Karpas-422 (cell line): ENCODE measurements around the gene ARPC1B. TPM values are rescaled to one million over a fixed set of nuclear protein-coding genes. Genes with fewer than 3 reads are reported as not detected.
"Not testable (repeated sequence)": the region's sequence is repeated elsewhere in the genome, so short reads cannot be mapped to it uniquely, and the experiment has no call there.

Experiments
- DNase-seq: peaks from one replicate; pipeline ENCODE4 v3.0.0-alpha.2; 2015
- H2AFZ ChIP-seq: fragments of 200-600 bp; sonication (generic); 2 replicates; pipeline ENCODE4 v1.6.1; 2014; ENCODE audit warnings: antibody characterized with exemption, low read length, mixed read lengths
- H3K27ac ChIP-seq: fragments of 200-600 bp; sonication (generic); 2 replicates; pipeline ENCODE4 v1.5.1; 2014; ENCODE audit warnings: mild to moderate bottlenecking, low read length, moderate library complexity
- H3K27me3 ChIP-seq: fragments of 200-600 bp; sonication (generic); 2 replicates; pipeline ENCODE4 v1.6.1; 2014; ENCODE audit warnings: low read length, mixed read lengths
- H3K36me3 ChIP-seq: fragments of 200-600 bp; sonication (generic); 2 replicates; pipeline ENCODE4 v1.6.1; 2014; ENCODE audit warnings: low read length, mixed read lengths; ENCODE audit not compliant: insufficient read depth
- H3K4me1 ChIP-seq: fragments of 200-600 bp; sonication (generic); 2 replicates; pipeline ENCODE4 v1.6.1; 2014; ENCODE audit warnings: mild to moderate bottlenecking, low read length, mixed read lengths
- H3K4me2 ChIP-seq: fragments of 200-600 bp; sonication (generic); 2 replicates; pipeline ENCODE4 v1.6.1; 2014; ENCODE audit warnings: low read length, low read depth, mild to moderate bottlenecking; ENCODE audit not compliant: poor library complexity, severe bottlenecking
- H3K4me3 ChIP-seq: fragments of 200-600 bp; sonication (generic); 2 replicates; pipeline ENCODE4 v1.5.1; 2014; ENCODE audit warnings: mild to moderate bottlenecking, antibody characterized with exemption, low read length, mixed read lengths
- H3K79me2 ChIP-seq: fragments of 200-600 bp; sonication (generic); 2 replicates; pipeline ENCODE4 v1.6.1; 2014; ENCODE audit warnings: mild to moderate bottlenecking, low read length, mixed read lengths
- H3K9ac ChIP-seq: fragments of 200-600 bp; sonication (generic); 2 replicates; pipeline ENCODE4 v1.6.0; 2014; ENCODE audit warnings: low read length
- H3K9me2 ChIP-seq: fragments of 200-600 bp; sonication (generic), shearing (Covaris generic); replicated peaks from 2 replicates; pipeline ENCODE4 v1.6.0; 2014; ENCODE audit warnings: mild to moderate bottlenecking, low read length, moderate library complexity; ENCODE audit not compliant: insufficient read depth
- H3K9me3 ChIP-seq: fragments of 300-700, 200-600 bp; sonication (generic); 2 replicates; pipeline ENCODE4 v1.6.1; 2014; ENCODE audit warnings: low read length, mixed read lengths
- H4K20me1 ChIP-seq: fragments of 200-600 bp; sonication (generic); 2 replicates; pipeline ENCODE4 v1.6.1; 2014; ENCODE audit warnings: mild to moderate bottlenecking, antibody characterized with exemption, low read length, low read depth; ENCODE audit not compliant: insufficient read depth
- total RNA-seq: library from RNA; depleted of rRNA; stranded (reverse); fragments of >200 nt; shearing (Covaris generic); gene quantifications from 2 replicates; pipeline ENCODE4 v1.2.3, GENCODE V29; 2014; ENCODE audit warnings: low replicate concordance

Gene ARPC1B
- total RNA-seq, 1 experiment from 2014 or later = 146 TPM

GRCh38 chr7:99428972-99429566 lies 54.5 kb downstream of the ARPC1B start:
- no peak overlapping the region for H3K27ac ChIP-seq
- H3K27me3 ChIP-seq = no peaks in the 10 kb centered on the region
- no peak overlapping the region for H3K4me3 ChIP-seq
- no peak for DNase-seq
- no peak overlapping the region for H2AFZ ChIP-seq
- no peaks in the 10 kb centered on the region for H3K79me2 ChIP-seq
- H3K4me1 ChIP-seq = no peaks in the 10 kb centered on the region
- H3K9ac ChIP-seq = no peak overlapping the region
- no peak overlapping the region for H3K4me2 ChIP-seq
- no peaks in the 10 kb centered on the region for H3K9me3 ChIP-seq
- 0 out of 2 replicates have a peak, but pooled peaks cover 5% of the 10 kb centered on the region for H3K36me3 ChIP-seq
- no peaks in the 10 kb centered on the region for H4K20me1 ChIP-seq
- H3K9me2 ChIP-seq = no peaks in the 10 kb centered on the region

GRCh38 chr7:99429756-99430155 lies 55.2 kb downstream of the ARPC1B start:
- Histone ChIP-seq H3K36me3 (0 out of 2 replicates have a peak, but pooled peaks cover 4% of the 10 kb centered on the region), H3K9ac (no peak overlapping the region)

GRCh38 chr7:99431756-99432540 lies 57.4 kb downstream of the ARPC1B start:
- not testable (repeated sequence) for H3K27ac ChIP-seq, DNase-seq, H2AFZ ChIP-seq, H3K36me3 ChIP-seq, H3K4me3 ChIP-seq, H4K20me1 ChIP-seq, H3K9ac ChIP-seq, H3K9me2 ChIP-seq, H3K4me1 ChIP-seq, H3K4me2 ChIP-seq, H3K9me3 ChIP-seq, H3K27me3 ChIP-seq
- H3K79me2 ChIP-seq = peaks cover 15% of the 10 kb centered on the region

More at GRCh38 chr7:99429756-99430155, 55.2 kb downstream of the ARPC1B start:
- Histone ChIP-seq H3K4me2 (no peak overlapping the region), H3K79me2 (no peaks in the 10 kb centered on the region), H3K9me3 (no peaks in the 10 kb centered on the region), H3K4me1 (no peaks in the 10 kb centered on the region), H4K20me1 (no peaks in the 10 kb centered on the region), H3K4me3 (no peak overlapping the region), H3K27me3 (no peaks in the 10 kb centered on the region), H2AFZ (no peak overlapping the region), H3K27ac (no peak overlapping the region), H3K9me2 (no peaks in the 10 kb centered on the region)
- DNase-seq = no peak

- Histone ChIP-seq H3K9ac (no peak overlapping the region), H3K27me3 (no peaks in the 10 kb centered on the region), H2AFZ (no peak overlapping the region), H3K4me2 (no peak overlapping the region), H3K36me3 (0 out of 2 replicates have a peak, but pooled peaks cover 4% of the 10 kb centered on the region), H4K20me1 (no peaks in the 10 kb centered on the region; the same call in 1 of the 2 replicates), H3K9me2 (no peaks in the 10 kb centered on the region), H3K79me2 (peaks cover 27% of the 10 kb centered on the region), H3K27ac (no peak overlapping the region), H3K4me3 (no peak overlapping the region), H3K9me3 (no peaks in the 10 kb centered on the region), H3K4me1 (peaks cover 9% of the 10 kb centered on the region)
- no peak for DNase-seq
Measured at GRCh38 chr7:99433158-99433557, 58.6 kb downstream of the ARPC1B start.

- Histone ChIP-seq H3K27ac (peak overlapping the region; percentile 47; the same call in 1 of the 2 replicates), H3K9me3 (no peaks in the 10 kb centered on the region), H3K4me2 (peak overlapping the region; percentile 90), H4K20me1 (peaks cover 12% of the 10 kb centered on the region; the same call in 1 of the 2 replicates), H3K36me3 (peaks cover 4% of the 10 kb centered on the region), H3K4me3 (peak overlapping the region; percentile 92), H2AFZ (peak overlapping the region; percentile 93), H3K9me2 (no peaks in the 10 kb centered on the region), H3K9ac (peak overlapping the region; percentile 96), H3K27me3 (no peaks in the 10 kb centered on the region), H3K79me2 (peaks cover 68% of the 10 kb centered on the region), H3K4me1 (peaks cover 18% of the 10 kb centered on the region)
- no peak for DNase-seq
Measured at GRCh38 chr7:99437946-99438572, 63.5 kb downstream of the ARPC1B start.

- Histone ChIP-seq H3K4me2 (peak within 1 kb of the TSS; percentile 90), H4K20me1 (peaks cover 12% of the 10 kb centered on the region; the same call in 1 of the 2 replicates), H2AFZ (peak within 1 kb of the TSS; percentile 93), H3K27me3 (no peaks in the 10 kb centered on the region), H3K4me1 (peaks cover 18% of the 10 kb centered on the region), H3K9me2 (no peaks in the 10 kb centered on the region), H3K79me2 (peaks cover 72% of the 10 kb centered on the region), H3K4me3 (peak within 1 kb of the TSS; percentile 92), H3K9ac (peak within 1 kb of the TSS; percentile 96), H3K9me3 (no peaks in the 10 kb centered on the region), H3K27ac (peak within 1 kb of the TSS; percentile 57; the same call in 1 of the 2 replicates), H3K36me3 (peaks cover 7% of the 10 kb centered on the region)
- DNase-seq = peak; percentile 97
Measured at GRCh38 chr7:99438573-99439480, 64.3 kb downstream of the ARPC1B start, which contains the start of the genes CPSF4 and PTCD1. CPSF4 (plus strand) TSS chr7:99438943; CDS start chr7:99439083, 140 bp downstream. PTCD1 (minus strand) TSS chr7:99438798; CDS start chr7:99435242, 3,556 bp downstream.

GRCh38 chr7:99440195-99440594 lies 65.7 kb downstream of the ARPC1B start:
- Histone ChIP-seq H3K4me3 (peak overlapping the region; percentile 92), H3K9me2 (no peaks in the 10 kb centered on the region)

More at GRCh38 chr7:99440195-99440594, 65.7 kb downstream of the ARPC1B start:
- Histone ChIP-seq H3K9me3 (no peaks in the 10 kb centered on the region), H3K36me3 (peaks cover 7% of the 10 kb centered on the region), H4K20me1 (peaks cover 12% of the 10 kb centered on the region; the same call in 1 of the 2 replicates), H2AFZ (no peak overlapping the region), H3K4me1 (peaks cover 18% of the 10 kb centered on the region), H3K4me2 (peak overlapping the region; percentile 90), H3K27me3 (no peaks in the 10 kb centered on the region), H3K9ac (peak overlapping the region; percentile 96), H3K27ac (no peak overlapping the region), H3K79me2 (peaks cover 68% of the 10 kb centered on the region)
- DNase-seq = no peak
